ENCODE measurements around the gene FYN.

FYN gene

DNA sequence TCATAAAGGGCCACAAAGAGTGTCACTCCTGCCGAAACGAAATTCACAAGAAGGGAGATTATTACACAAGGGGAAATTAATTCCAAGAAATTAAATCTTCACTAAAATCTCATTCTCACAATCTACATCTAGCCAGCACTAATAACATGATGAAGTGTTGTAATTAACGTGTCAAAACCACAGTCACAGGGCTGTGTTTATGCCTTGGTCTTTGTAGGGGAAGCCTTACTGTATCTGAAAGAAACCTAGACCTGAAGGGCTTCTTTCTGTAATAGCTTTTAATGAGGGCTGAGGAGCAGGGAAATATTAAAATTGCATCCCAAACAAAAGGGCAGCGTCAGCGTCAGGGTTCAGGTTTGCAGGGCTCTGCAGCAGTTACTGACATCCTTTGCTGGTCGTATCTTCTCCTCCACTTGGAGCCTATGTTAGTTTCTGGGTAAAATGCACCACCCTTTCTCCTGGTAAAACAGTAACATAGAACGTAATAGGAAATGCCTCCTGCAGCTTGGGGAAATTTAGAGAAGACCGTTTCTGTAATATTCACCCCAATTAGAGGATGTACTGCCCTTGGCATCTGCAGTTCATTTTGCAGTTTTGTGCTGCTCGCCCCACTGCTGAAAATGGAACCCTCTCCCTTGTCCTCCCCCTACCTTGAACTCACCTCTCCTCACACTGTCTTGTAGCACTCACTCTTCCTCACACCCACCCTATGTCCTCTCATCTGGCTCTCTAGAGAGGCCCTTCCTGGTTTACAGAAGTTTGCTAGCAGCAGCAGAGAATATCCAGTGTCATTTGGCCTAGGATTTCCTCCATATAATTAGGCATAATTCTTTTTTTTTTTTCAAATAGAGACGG lies 158.6 kb downstream of the FYN start:
- Histone ChIP-seq H3K9me3 (ENCODE audit: insufficient read depth, low read length, severe bottlenecking) (no peaks in the 10 kb centered on the region), H3K4me3 (ENCODE audit: low read depth in 1 of 2, low read length in 2 of 2) (no peak overlapping the region), H3K4me1 (ENCODE audit: insufficient read depth, low read length) (peaks cover 4% of the 10 kb centered on the region; the same call in 1 of the 2 replicates), H3K27ac (ENCODE audit: low read length) (no peak overlapping the region), H3K79me2 (ENCODE audit: insufficient read depth, low read length) (peaks cover 3% of the 10 kb centered on the region), H3K36me3 (ENCODE audit: insufficient read depth, low read length) (peaks cover 76% of the 10 kb centered on the region), H3K27me3 (ENCODE audit: insufficient read depth, low read length, poor library complexity) (no peaks in the 10 kb centered on the region), H2AFZ (ENCODE audit: low read depth, low read length) (no peak overlapping the region), H4K20me1 (ENCODE audit: insufficient read depth, low read length) (peaks cover 7% of the 10 kb centered on the region), H3K4me2 (ENCODE audit: insufficient read depth, low read length) (no peak overlapping the region), H3K9ac (ENCODE audit: low read depth, low read length) (no peak overlapping the region)
- ATAC-seq (ENCODE audit: insufficient read depth, low read depth): no peak
- TF ChIP-seq, protein P1, sequence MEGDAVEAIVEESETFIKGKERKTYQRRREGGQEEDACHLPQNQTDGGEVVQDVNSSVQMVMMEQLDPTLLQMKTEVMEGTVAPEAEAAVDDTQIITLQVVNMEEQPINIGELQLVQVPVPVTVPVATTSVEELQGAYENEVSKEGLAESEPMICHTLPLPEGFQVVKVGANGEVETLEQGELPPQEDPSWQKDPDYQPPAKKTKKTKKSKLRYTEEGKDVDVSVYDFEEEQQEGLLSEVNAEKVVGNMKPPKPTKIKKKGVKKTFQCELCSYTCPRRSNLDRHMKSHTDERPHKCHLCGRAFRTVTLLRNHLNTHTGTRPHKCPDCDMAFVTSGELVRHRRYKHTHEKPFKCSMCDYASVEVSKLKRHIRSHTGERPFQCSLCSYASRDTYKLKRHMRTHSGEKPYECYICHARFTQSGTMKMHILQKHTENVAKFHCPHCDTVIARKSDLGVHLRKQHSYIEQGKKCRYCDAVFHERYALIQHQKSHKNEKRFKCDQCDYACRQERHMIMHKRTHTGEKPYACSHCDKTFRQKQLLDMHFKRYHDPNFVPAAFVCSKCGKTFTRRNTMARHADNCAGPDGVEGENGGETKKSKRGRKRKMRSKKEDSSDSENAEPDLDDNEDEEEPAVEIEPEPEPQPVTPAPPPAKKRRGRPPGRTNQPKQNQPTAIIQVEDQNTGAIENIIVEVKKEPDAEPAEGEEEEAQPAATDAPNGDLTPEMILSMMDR (IDR thresholded peaks at IDR 0.05; ENCODE audit: borderline replicate concordance, extremely low read depth, low read length, poor library complexity, severe bottlenecking): no peak
- no peak for TF ChIP-seq EZH2 (IDR thresholded peaks at IDR 0.05; ENCODE audit: borderline replicate concordance, low read depth, low read length, severe bottlenecking)
- no peak for DNase-seq

DNA sequence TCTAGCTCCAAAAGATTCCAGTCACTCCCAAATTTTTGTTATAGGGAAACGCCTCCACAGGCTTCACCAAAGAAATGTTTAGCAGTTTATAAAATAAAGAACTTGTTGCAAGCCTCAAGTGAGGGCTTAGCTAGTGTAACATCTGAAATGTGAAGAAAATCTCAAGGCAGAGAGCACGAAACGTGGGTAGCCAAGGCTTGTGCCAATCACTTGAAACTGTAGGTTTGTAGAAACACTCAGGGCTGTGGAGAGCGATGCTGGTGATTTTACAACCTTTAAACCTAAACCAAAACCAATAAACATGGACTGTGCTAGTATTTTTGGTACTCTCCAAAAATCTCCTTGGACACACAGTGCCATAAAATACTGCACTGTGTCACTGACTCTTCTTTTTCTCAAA lies 159.4 kb downstream of the FYN start:
- H3K9ac ChIP-seq (ENCODE audit: low read depth, low read length): no peak overlapping the region
- peaks cover 73% of the 10 kb centered on the region for H3K36me3 ChIP-seq (ENCODE audit: insufficient read depth, low read length)
- no peak overlapping the region for H3K27ac ChIP-seq (ENCODE audit: low read length)
- H3K27me3 ChIP-seq (ENCODE audit: insufficient read depth, low read length, poor library complexity): no peaks in the 10 kb centered on the region
- H4K20me1 ChIP-seq (ENCODE audit: insufficient read depth, low read length): peaks cover 5% of the 10 kb centered on the region; the same call in 1 of the 2 replicates
- no peak overlapping the region for H3K4me2 ChIP-seq (ENCODE audit: insufficient read depth, low read length)
- H3K4me1 ChIP-seq (ENCODE audit: insufficient read depth, low read length): peaks cover 4% of the 10 kb centered on the region; the same call in 1 of the 2 replicates
- ATAC-seq (ENCODE audit: insufficient read depth, low read depth) (no peak), DNase-seq (no peak)
- no peak overlapping the region for H3K4me3 ChIP-seq (ENCODE audit: low read depth in 1 of 2, low read length in 2 of 2)
- H3K9me3 ChIP-seq (ENCODE audit: insufficient read depth, low read length, severe bottlenecking): no peaks in the 10 kb centered on the region
- no peak for TF ChIP-seq EZH2 (IDR thresholded peaks at IDR 0.05; ENCODE audit: borderline replicate concordance, low read depth, low read length, severe bottlenecking)
- TF ChIP-seq, protein P1 (IDR thresholded peaks at IDR 0.05; ENCODE audit: borderline replicate concordance, extremely low read depth, low read length, poor library complexity, severe bottlenecking): no peak
- no peak overlapping the region for H2AFZ ChIP-seq (ENCODE audit: low read depth, low read length)
- no peaks in the 10 kb centered on the region; the same call in 1 of the 2 replicates for H3K79me2 ChIP-seq (ENCODE audit: insufficient read depth, low read length)

DNA sequence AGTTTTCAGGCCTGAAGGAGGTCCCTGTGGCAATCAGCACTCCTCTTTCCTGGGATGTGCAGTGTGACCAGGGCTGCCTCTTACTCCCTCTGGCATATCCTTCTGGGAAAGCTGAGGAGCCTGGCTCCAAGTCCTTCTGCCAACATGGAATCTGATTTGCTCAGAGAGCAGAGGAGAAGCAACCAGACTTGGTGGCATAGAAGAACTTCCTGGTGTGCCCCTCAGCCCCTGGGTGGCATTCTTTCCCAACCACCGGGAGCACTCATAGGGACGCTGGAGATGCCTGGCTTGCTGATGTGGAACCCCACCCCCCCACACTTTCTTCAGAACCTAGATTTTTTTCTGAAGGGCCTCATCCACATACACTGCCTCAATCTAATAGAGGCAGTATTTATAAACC lies 160.0 kb downstream of the FYN start:
- H3K36me3 ChIP-seq (ENCODE audit: insufficient read depth, low read length): peaks cover 73% of the 10 kb centered on the region

More for the DNA sequence above, 160.0 kb downstream of the FYN start:
- TF ChIP-seq, protein P1 (IDR thresholded peaks at IDR 0.05; ENCODE audit: borderline replicate concordance, extremely low read depth, low read length, poor library complexity, severe bottlenecking): no peak
- TF ChIP-seq EZH2 (IDR thresholded peaks at IDR 0.05; ENCODE audit: borderline replicate concordance, low read depth, low read length, severe bottlenecking): no peak
- Histone ChIP-seq H3K9ac (ENCODE audit: low read depth, low read length) (no peak overlapping the region), H3K79me2 (ENCODE audit: insufficient read depth, low read length) (no peaks in the 10 kb centered on the region), H3K4me3 (ENCODE audit: low read depth in 1 of 2, low read length in 2 of 2) (no peak overlapping the region), H3K27me3 (ENCODE audit: insufficient read depth, low read length, poor library complexity) (no peaks in the 10 kb centered on the region), H3K9me3 (ENCODE audit: insufficient read depth, low read length, severe bottlenecking) (no peaks in the 10 kb centered on the region), H4K20me1 (ENCODE audit: insufficient read depth, low read length) (no peaks in the 10 kb centered on the region), H2AFZ (ENCODE audit: low read depth, low read length) (no peak overlapping the region), H3K4me2 (ENCODE audit: insufficient read depth, low read length) (no peak overlapping the region), H3K4me1 (ENCODE audit: insufficient read depth, low read length) (peaks cover 4% of the 10 kb centered on the region; the same call in 1 of the 2 replicates), H3K27ac (ENCODE audit: low read length) (no peak overlapping the region)
- no peak for ATAC-seq (ENCODE audit: insufficient read depth, low read depth)
- DNase-seq: no peak
